ENCODE measurements around the gene SORCS1.

Gene SORCS1

GRCh38 chr10:106593876-106594275, 570.6 kb downstream of the SORCS1 start:
- DNase-seq (ENCODE audit: low read depth, low spot score) = no peak

DNA sequence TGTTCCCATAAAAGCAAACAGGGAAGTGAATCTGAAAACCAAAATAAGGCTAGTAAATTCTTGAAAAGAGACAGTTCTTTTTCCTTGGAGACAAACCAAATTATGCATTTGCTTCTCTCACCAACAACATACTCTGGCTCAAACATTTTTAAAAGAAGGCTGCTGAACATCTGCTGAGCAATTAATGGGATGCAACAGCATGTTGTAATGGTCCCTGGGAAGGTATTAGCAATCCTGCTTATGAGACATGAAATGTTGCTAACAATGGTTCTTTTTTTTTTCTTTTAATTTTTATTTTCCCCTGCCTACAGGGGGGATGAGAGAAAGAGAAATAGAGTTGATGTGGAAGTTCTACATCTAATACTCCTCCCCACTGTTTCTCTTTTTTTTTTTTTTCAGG, 572.1 kb downstream of the SORCS1 start:
- DNase-seq (ENCODE audit: low read depth, low spot score) = no peak

- DNase-seq (ENCODE audit: low read depth, low spot score) = no peak
Observed at GRCh38 chr10:106582291-106582690, 582.2 kb downstream of the SORCS1 start.

DNA sequence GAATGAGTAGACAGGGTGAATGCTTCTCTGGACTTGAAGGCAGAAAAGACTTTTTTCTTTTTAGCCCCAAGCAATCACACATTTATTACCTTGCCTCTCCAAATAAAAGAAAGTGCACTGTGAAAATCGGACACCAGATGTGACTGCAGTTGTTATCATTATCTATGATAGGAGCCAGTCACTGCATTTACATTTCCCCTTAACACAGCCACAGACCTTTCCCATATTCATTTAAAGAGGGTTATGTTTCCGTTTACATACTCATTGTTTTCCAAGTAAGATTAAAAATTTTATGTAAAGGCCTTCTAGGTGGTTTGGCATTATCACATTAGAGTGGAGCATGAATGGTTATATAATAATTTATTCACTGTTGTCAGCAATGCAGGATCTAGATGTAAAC, 586.8 kb downstream of the SORCS1 start:
- DNase-seq (ENCODE audit: low read depth, low spot score) = no peak

- DNase-seq (ENCODE audit: low read depth, low spot score) = peak; percentile 78
Observed at GRCh38 chr10:106577266-106577665, 587.2 kb downstream of the SORCS1 start.

- no peak for DNase-seq (ENCODE audit: low read depth, low spot score)
Observed at GRCh38 chr10:106576534-106576933, 588.0 kb downstream of the SORCS1 start.

DNA sequence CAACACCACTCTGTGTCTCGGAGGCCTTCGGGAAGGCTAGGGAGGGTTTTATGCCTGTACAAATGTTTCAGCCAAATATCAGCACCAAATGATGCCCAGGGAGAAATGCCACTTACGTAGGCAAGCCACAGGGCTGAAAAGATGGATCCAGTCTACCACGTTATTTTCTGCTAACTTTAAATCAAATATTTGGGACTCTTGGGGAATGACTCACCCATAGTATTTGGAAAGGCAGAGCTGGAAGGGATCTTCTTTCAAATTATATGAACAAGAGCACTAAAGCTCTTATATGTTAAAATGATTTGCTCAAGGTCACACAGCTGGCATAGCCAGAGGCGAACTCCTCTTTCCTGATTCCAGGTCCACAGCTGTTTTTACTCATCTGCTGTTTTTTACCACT, 591.4 kb downstream of the SORCS1 start:
- no peak for DNase-seq (ENCODE audit: low read depth, low spot score)

DNA sequence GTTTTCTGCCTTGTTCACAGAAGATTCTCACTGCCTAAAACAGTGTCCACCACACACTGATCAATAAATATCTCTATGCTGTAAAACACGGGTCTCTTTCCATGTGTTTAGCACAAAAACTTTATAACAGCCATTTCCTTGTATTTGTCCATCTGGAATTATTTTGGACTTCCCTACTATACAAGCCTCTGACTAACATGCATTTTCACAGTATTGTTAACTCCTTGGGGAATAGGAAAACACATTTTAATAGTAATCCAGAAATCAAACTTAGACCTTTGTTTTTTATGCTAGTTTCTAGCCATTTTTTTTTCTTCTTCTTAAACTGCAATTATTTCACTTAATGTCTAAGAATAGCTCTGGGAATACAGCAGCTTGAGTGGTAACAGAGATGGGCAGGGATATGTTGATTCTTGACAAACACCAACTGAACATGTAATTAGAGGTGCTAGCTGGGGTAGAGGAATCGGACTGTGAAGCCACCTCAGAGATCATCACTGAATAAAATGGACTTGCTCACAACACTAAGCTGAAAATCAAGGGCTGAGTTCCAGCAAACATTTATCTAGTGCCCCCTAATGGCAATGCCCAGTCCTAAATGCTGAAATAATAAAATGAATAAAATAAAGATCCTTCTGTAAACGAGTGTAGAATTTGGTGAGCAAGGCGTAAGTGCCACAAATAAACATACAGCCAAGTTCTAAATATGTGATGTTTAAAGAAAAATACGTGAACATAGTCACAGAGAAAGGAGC, 593.1 kb downstream of the SORCS1 start:
- no peak for DNase-seq (ENCODE audit: low read depth, low spot score)

DNA sequence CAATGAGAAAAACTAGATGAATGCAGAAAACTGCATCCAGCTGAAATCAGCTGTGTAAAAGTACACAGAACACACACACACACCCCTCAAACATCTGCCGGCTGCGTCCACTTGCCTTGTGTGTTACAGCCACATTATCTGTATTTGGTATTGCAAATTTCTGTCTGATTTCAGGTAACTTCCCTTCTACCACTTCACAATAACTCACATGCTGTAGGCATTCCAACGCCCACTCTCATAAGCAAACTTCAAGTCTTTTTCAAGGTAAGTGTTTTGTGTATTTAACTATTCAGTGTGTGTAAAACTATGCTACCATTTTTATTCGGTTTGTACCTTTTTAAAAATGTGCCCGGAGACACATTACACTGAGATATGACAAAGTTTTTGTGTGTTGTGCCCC, 594.2 kb downstream of the SORCS1 start:
- DNase-seq (ENCODE audit: low read depth, low spot score) = no peak

DNA sequence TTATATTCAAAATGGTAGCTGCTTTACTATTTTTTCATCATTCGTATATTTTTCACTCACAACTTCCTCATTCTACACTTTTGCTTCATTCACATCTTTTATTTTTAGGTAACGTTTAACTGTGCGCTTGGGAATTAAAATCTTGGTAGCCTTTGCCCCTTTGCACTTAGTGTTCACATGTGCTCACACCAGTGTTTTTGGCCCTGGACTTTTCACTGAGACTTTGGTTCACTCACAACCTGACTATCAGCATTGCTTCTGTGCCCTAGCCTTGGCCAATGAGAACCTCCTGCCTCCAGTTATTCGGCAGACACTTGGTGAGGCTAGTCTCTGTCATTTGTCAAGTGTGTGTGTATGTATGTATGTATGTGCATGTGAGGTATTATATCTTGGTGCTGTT, 596.9 kb downstream of the SORCS1 start:
- DNase-seq (ENCODE audit: low read depth, low spot score) = no peak

DNA sequence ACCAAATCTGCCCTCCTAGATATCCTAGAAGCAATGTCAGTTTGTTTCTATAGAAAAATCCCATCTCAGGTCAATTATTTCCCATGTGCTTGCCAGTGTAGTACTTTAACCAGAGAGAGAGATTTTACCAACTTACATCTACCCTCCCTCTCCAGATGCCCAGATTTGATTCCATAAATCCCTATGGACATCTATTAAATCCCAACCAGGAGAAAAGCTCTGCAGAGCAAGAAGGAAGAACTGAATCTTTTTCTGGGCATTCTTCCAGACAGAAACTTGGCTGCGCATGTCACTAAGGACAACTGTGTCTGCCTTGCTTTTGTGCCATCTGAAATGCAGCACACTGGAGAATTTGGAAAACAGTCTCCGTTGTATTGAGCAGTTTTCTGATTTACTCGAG, 597.6 kb downstream of the SORCS1 start:
- DNase-seq (ENCODE audit: low read depth, low spot score) = no peak

DNA sequence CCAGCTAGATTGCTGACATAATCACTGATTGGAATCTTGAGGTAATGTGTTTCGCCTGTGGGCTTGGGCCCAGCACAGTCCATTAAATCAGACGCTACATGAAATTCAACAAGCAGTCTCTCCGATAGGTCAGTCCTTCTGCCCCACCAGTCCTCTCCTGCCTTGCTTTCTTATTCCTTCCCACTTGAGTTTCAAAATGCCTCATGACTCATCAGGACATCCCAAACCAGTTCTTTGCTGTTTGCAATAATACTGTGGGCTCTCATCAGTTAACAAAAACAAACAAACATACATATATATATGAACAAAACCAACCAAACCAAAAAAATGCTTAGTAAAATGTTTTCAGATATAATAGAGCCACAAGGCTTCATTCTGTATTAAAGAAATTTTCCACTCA, 599.0 kb downstream of the SORCS1 start:
- no peak for DNase-seq (ENCODE audit: low read depth, low spot score)

- no peak for DNase-seq (ENCODE audit: low read depth, low spot score)
Observed at GRCh38 chr10:106563384-106563783, 601.1 kb downstream of the SORCS1 start.

DNA sequence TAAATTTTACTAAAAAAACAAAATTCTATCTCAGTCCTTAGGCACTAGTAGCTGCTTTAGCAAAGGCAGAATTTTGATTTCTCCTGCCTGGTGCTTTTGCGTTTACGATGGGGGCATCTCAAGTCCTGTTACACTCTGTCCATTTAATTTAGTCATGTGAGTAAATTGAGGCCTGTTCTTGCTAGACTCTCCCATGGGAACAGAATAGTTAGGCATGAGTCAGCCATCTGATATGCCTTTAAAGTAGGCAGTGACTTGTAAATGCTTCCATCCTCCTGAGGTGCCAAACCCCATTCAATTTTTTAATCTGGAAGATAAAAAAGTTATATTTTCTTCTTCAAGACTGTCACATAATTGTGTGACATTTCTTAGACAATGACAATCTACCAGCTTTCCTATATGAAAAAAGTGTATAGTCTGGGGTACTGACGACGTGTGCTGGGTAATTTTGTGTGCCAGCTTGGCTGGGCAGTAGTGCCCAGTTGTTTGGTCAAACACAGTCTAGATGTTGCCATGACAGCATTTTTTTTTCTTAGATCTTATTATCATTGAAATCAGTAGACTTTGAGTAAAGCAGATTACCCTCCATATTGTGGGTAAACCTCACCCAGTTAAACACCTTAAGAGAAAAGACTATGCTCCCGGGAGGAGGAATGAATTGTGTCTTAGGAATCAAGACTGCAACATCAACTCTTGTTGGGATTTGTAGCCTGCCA, 603.4 kb downstream of the SORCS1 start:
- no peak for DNase-seq (ENCODE audit: low read depth, low spot score)

DNA sequence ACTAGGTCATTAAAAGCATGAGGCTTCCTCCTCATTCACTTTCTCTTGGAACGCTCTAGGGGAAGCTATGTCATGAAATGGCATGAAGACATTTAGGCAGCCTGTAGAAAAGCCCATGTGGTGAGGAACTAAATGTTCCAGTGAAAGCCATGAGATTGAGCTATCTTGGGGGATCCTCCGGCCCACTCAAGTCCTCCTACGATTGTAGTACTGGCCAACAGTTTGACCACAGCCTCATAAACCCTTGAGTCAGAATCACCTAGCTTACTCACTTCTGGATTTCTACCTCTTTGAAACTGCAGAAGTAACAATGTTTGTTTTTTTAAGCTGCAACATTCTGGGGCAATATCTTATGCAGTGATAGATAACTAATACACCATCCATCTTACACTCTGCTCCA, 605.1 kb downstream of the SORCS1 start:
- no peak for DNase-seq (ENCODE audit: low read depth, low spot score)

DNA sequence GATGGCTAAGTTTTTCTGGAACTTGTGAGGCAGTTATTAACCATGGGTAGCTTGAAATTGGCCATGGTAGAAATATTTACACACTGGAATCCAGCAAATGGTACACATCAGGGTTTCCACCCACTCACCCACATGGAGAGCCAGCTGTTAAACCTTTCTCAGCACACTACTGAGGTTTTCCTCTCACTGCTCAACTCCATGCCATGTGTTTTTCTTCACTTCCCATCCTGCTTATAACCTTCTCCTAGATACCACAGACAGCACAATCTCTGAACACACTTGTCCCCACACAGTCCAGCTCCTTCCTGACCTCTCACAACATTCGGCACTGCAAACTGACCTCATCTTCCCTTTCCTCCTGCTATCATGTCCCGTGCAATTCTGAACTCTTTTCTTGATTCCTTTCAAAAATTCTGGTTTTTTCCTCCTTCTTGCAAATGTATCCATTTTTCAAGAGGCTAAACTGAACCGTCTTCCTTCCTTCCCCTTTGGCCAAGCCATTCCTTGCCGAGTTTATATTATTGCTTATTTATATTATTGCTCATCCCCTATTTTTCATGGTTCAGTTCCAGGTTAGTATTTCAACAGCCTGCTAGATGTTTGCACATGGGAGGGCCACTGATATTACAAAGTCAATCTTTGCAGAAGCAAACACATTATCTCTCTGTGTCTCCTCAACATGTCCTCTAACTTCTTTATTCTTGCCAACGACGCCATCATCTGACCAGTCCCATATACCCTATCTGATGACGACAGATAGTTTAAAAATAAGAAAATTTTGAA, 606.4 kb downstream of the SORCS1 start:
- DNase-seq (ENCODE audit: low read depth, low spot score) = no peak

DNA sequence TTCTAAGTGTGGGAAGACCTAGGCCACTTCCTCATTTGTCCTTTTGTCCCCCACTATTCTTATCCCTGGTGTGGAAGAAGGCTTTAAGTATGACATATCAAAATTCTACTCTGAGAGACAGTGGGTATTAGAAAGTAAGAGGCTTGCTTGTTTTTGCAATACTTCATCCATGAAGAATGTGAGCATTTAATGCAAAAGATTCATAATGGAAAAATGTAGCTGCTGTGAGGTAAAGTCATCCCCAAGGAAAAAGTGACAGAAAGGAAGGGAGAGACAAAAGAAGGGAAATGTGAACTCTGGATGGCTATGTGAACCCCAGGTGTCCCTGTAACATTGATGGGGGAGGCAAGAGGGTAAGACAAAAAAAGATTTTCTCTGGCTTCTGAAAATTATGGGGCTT, 607.5 kb downstream of the SORCS1 start:
- no peak for DNase-seq (ENCODE audit: low read depth, low spot score)

DNA sequence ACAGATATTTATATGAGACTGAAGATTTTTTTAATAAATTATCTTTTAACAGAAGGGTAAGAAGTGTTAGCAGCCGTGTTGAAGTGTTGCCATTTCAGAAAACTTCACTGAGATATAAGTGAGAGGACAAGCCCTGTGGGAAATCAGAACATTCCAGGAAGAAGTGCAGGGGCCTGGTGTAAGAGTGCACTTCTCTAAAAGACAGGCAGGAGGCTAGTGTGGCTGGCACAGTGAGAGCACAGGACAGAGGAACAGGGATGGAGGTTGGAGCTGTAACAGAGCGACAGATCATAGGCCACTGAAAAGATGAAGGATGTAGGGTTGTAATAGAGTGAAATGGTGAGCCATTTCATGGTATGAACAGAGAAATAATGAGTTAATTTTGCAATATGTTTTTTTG, 608.9 kb downstream of the SORCS1 start:
- DNase-seq (ENCODE audit: low read depth, low spot score) = peak; percentile 13

- DNase-seq (ENCODE audit: low read depth, low spot score) = no peak
Observed at GRCh38 chr10:106551501-106552062, 612.9 kb downstream of the SORCS1 start.

- DNase-seq (ENCODE audit: low read depth, low spot score) = no peak
Observed at GRCh38 chr10:106548832-106549231, 615.7 kb downstream of the SORCS1 start.

DNA sequence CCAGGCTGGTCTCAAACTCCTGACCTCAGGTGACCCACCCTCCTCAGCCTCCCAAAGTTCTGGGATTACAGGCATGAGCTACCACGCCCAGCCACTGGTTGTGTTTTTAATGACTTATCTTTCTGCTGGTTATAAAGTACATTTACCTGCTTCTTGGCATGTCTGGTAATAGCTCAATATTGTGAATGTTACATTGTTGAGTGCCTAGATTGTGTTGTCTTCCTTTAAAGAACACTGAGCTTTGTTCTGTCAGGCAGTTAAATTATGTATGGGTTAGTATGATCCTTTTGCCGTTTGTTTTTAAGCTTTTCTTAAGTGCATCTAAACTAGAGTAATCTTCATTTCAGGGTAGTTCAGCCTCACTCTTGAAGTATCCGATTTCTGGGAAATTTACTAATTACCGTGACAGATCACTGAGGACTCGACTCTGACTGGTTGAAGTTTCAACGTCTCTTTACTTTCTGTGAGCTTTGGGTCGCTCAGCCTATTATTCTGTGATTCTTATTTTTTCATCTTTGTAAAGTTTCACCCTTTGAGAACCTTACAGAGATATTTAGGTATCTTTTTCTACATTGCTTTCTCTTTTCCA, 617.4 kb downstream of the SORCS1 start:
- DNase-seq (ENCODE audit: low read depth, low spot score) = no peak

- DNase-seq (ENCODE audit: low read depth, low spot score) = no peak
Observed at GRCh38 chr10:106542461-106542860, 622.0 kb downstream of the SORCS1 start.

Data from ELF-1 (cell line).